NB4 (cell line): ENCODE measurements around the gene RPTOR.

ENCODE experiments used
- DNase-seq: peaks from one replicate; pipeline ENCODE4 v3.0.0; 2010; ENCODE audit warnings: low read depth
- H3K4me3 ChIP-seq: one replicate; pipeline ENCODE4 v1.5.1; 2011; ENCODE audit warnings: mild to moderate bottlenecking, low read depth, low read length, moderate library complexity
- CTCF ChIP-seq: IDR thresholded peaks from one replicate; pipeline ENCODE4 v1.5.1; 2012; ENCODE audit warnings: low read depth, low read length
- MAX ChIP-seq: IDR thresholded peaks from 2 replicates; pipeline ENCODE4 v1.6.1; 2011; ENCODE audit warnings: low read depth, low read length
- MYC ChIP-seq: IDR thresholded peaks from 2 replicates; pipeline ENCODE4 v1.6.1; 2011; ENCODE audit warnings: low read depth, low read length
- POLR2A ChIP-seq: IDR thresholded peaks from 2 replicates; pipeline ENCODE4 v1.6.1; 2011; ENCODE audit warnings: mild to moderate bottlenecking; ENCODE audit not compliant: insufficient read length; ENCODE audit errors: extremely low read depth

RPTOR gene

GRCh38 chr17:80791758-80792284 is 247.2 kb downstream of the RPTOR start:
- TF ChIP-seq CTCF, result no peak
- no peak for TF ChIP-seq MYC
- no peak for TF ChIP-seq POLR2A
- no peak for TF ChIP-seq MAX
- no peak overlapping the region for H3K4me3 ChIP-seq
- no peak for DNase-seq

GRCh38 chr17:80792373-80792781 is 247.7 kb downstream of the RPTOR start:
- DNase-seq, result no peak
- no peak for TF ChIP-seq POLR2A
- TF ChIP-seq CTCF, result no peak
- no peak for TF ChIP-seq MYC
- TF ChIP-seq MAX, result no peak
- H3K4me3 ChIP-seq, result no peak overlapping the region

GRCh38 chr17:80793421-80793820 is 248.8 kb downstream of the RPTOR start:
- TF ChIP-seq MAX, result no peak
- no peak for TF ChIP-seq CTCF
- TF ChIP-seq POLR2A, result no peak
- no peak for TF ChIP-seq MYC
- no peak for DNase-seq
- H3K4me3 ChIP-seq, result no peak overlapping the region

GRCh38 chr17:80793851-80794267 is 249.2 kb downstream of the RPTOR start:
- TF ChIP-seq MAX, result no peak
- no peak for TF ChIP-seq MYC
- no peak for DNase-seq
- H3K4me3 ChIP-seq, result no peak overlapping the region

GRCh38 chr17:80794281-80795089 is 249.8 kb downstream of the RPTOR start:
- no peak for TF ChIP-seq POLR2A
- TF ChIP-seq MAX, result no peak
- no peak for TF ChIP-seq CTCF
- TF ChIP-seq MYC, result no peak

GRCh38 chr17:80795090-80795580 is 250.5 kb downstream of the RPTOR start:
- DNase-seq, result no peak
- no peak overlapping the region for H3K4me3 ChIP-seq
- TF ChIP-seq MAX, result no peak
- TF ChIP-seq CTCF, result no peak
- no peak for TF ChIP-seq MYC
- TF ChIP-seq POLR2A, result no peak

More at GRCh38 chr17:80794281-80795089, 249.8 kb downstream of the RPTOR start:
- no peak for DNase-seq
- H3K4me3 ChIP-seq, result no peak overlapping the region
